DMS79 treated with DMSO at 0.1 percent for 48 hours (cell line): ENCODE results near the gene SLC6A4.
"Not testable (repeated sequence)": the region's sequence is repeated elsewhere in the genome, so short reads cannot be mapped to it uniquely, and the experiment has no call there.

ENCODE experiments used
- DNase-seq: peaks from one replicate; lab custom pipeline; 2025; lab: John Stamatoyannopoulos, UW

Gene SLC6A4

GRCh38 chr17:30172560-30172959 lies 62.9 kb downstream of the SLC6A4 start:
- no peak for DNase-seq

- DNase-seq: no peak
These were observed 65.0 kb downstream of the SLC6A4 start for GRCh38 chr17:30170415-30170987.

GRCh38 chr17:30165960-30166359 lies 69.5 kb downstream of the SLC6A4 start:
- DNase-seq: no peak

GRCh38 chr17:30165147-30165546 lies 70.3 kb downstream of the SLC6A4 start:
- no peak for DNase-seq

- no peak for DNase-seq
These were observed 71.0 kb downstream of the SLC6A4 start for GRCh38 chr17:30164531-30164930.

GRCh38 chr17:30161601-30162000 lies 73.9 kb downstream of the SLC6A4 start:
- DNase-seq: no peak

- no peak for DNase-seq
These were observed 74.9 kb downstream of the SLC6A4 start for GRCh38 chr17:30160419-30161172.

- no peak for DNase-seq
These were observed 76.4 kb downstream of the SLC6A4 start for GRCh38 chr17:30158896-30159625.

GRCh38 chr17:30155389-30155788 lies 80.1 kb downstream of the SLC6A4 start:
- no peak for DNase-seq

GRCh38 chr17:30153463-30153862 lies 82.0 kb downstream of the SLC6A4 start:
- no peak for DNase-seq

GRCh38 chr17:30151471-30151870 lies 84.0 kb downstream of the SLC6A4 start:
- no peak for DNase-seq

GRCh38 chr17:30148376-30148775 lies 87.1 kb downstream of the SLC6A4 start:
- no peak for DNase-seq

GRCh38 chr17:30147860-30148259 lies 87.6 kb downstream of the SLC6A4 start:
- not testable (repeated sequence) for DNase-seq
